Suprapubic skin (tissue), 4 donors: ENCODE results near the gene TMEM150A.

Experiments used
- CTCF ChIP-seq, 2 donors: fragments of 200-600 bp in 1 of 2; fragments of 450-650 bp in 1 of 2; sonication (generic) in 1 of 2; IDR thresholded peaks; one replicate each; pipeline ENCODE4 v1.5.1; 2016 to 2019; ENCODE audit warnings: antibody characterized with exemption in 2 of 2, mild to moderate bottlenecking in 1 of 2, moderate library complexity in 1 of 2
- EP300 ChIP-seq: sonication (generic); formaldehyde crosslinking; IDR thresholded peaks from one replicate; pipeline ENCODE4 v1.6.1; 2017; ENCODE audit warnings: antibody characterized with exemption
- POLR2A ChIP-seq, 2 donors: fragments of 450-650 bp; IDR thresholded peaks; one replicate each; pipeline ENCODE4 v1.6.1; 2017; ENCODE audit warnings: antibody characterized with exemption in 2 of 2, mild to moderate bottlenecking in 2 of 2, moderate library complexity in 2 of 2
- POLR2AphosphoS5 ChIP-seq, 3 donors: sonication (generic); formaldehyde crosslinking; IDR thresholded peaks; one replicate each; pipeline ENCODE4 v1.6.1; 2017; ENCODE audit warnings: antibody characterized with exemption in 3 of 3

- TF ChIP-seq POLR2AphosphoS5 (IDR thresholded peaks at IDR 0.05) = no peak
- no peak for TF ChIP-seq CTCF (IDR thresholded peaks at IDR 0.05)
- no peak for TF ChIP-seq POLR2A (IDR thresholded peaks at IDR 0.05)
- no peak for TF ChIP-seq EP300
These were observed 5.9 kb downstream of the TMEM150A start for GRCh38 chr2:85596486-85597143.
